Measurements from ENCODE around the gene CNTFR. TPM values are rescaled to one million over a fixed set of nuclear protein-coding genes. Genes with fewer than 3 reads are reported as not detected.

Gene CNTFR
- total and polyA plus RNA-seq, 2 of the 8 experiments (the other 6 are each of a cell fraction or from before 2014, with no cell fraction given), result 1.2 to 4.2 TPM

GRCh38 chr9:34600908-34601307 lies 11.4 kb upstream of the CNTFR start:
- DNase-seq (ENCODE audit: low read depth in 1 of 2, low spot score in 2 of 2), result no peak
- Histone ChIP-seq H2BK5ac (ENCODE audit: low read depth, low read length) (no peak overlapping the region), H4K8ac (ENCODE audit: extremely low read depth, insufficient read depth, low read length) (no peak overlapping the region), H3K23ac (ENCODE audit: insufficient read length) (no peak overlapping the region), H2BK20ac (ENCODE audit: low read length) (no peak overlapping the region), H3K18ac (ENCODE audit: extremely low read depth, low read length) (no peak overlapping the region), H3K27ac (ENCODE audit: low read depth, low read length) (no peak overlapping the region), H3K9ac (replicated peaks in 1 of 4; ENCODE audit: extremely low read depth in 1 of 4, low read depth in 3 of 4, low read length in 3 of 4) (no peak overlapping the region), H3K4me1 (replicated peaks in 1 of 4; ENCODE audit: control insufficient read depth in 3 of 4, insufficient read depth in 4 of 4, low read length in 3 of 4) (peaks cover 0 to 5% (median 2%) of the 10 kb centered on the region in 4 experiments; a peak in 2 of 7 replicates), H3K4ac (replicated peaks; ENCODE audit: insufficient read length, low read depth, low read length) (no peak overlapping the region), H3K79me1 (ENCODE audit: low read depth, low read length) (no peaks in the 10 kb centered on the region), H3K23me2 (ENCODE audit: low read depth, low read length) (no peaks in the 10 kb centered on the region), H4K5ac (ENCODE audit: insufficient read length, low read depth, low read length) (no peak overlapping the region), H3K56ac (replicated peaks; ENCODE audit: insufficient read length, low read depth, low read length) (no peak overlapping the region), H2AK5ac (ENCODE audit: low read depth, low read length) (no peak overlapping the region), H2BK15ac (ENCODE audit: low read length) (no peak overlapping the region), H3K14ac (ENCODE audit: insufficient read length) (no peak overlapping the region), H2AFZ (ENCODE audit: low read length) (no peak overlapping the region), H3K9me3 (ENCODE audit: insufficient read depth in 2 of 2, low read depth in 1 of 2, low read length in 1 of 2) (no peaks in the 10 kb centered on the region), H2BK12ac (ENCODE audit: low read depth, low read length) (peak overlapping the region; percentile 50; the same call in 1 of the 2 replicates), H3K79me2 (ENCODE audit: control insufficient read depth in 1 of 2, insufficient read depth in 2 of 2, low read length in 2 of 2) (no peaks in the 10 kb centered on the region), H3K36me3 (ENCODE audit: control insufficient read depth in 2 of 4, insufficient read depth in 4 of 4, low read length in 3 of 4) (no peaks in the 10 kb centered on the region), H4K20me1 (replicated peaks in 1 of 2; ENCODE audit: control insufficient read depth in 1 of 2, insufficient read depth in 2 of 2, low read length in 2 of 2) (no peaks in the 10 kb centered on the region), H2BK120ac (replicated peaks; ENCODE audit: low read depth, low read length) (no peak overlapping the region), H3K4me2 (ENCODE audit: insufficient read depth in 1 of 2, low read depth in 2 of 2, low read length in 2 of 2) (no peak overlapping the region), H4K91ac (replicated peaks; ENCODE audit: insufficient read length, low read length) (no peak overlapping the region), H3K4me3 (ENCODE audit: extremely low read depth in 1 of 4, insufficient read depth in 2 of 4, low read depth in 3 of 4, low read length in 4 of 4) (no peak overlapping the region), H3K27me3 (replicated peaks in 1 of 4; ENCODE audit: control insufficient read depth in 3 of 4, extremely low read depth in 1 of 4, insufficient read depth in 3 of 4, low read length in 3 of 4) (no peaks in the 10 kb centered on the region; a peak in 2 of 7 replicates)
- ChIA-PET POLR2A (ENCODE audit: partially characterized antibody) (interaction anchor here (0.7 kb wide), 1 partner anchor 35 kb away, joined by 3 read pairs; no protein-coding TSS in a partner anchor), CTCF (ENCODE audit: partially characterized antibody) (interaction anchor here (0.7 to 11.5 kb wide), 8 partner anchors 9 to 157 kb away, joined by 3 to 214 read pairs (median 10); partner anchors contain the start of gene CNTFR)
- FAIRE-seq, result no peak
- TF ChIP-seq CHD2 (IDR thresholded peaks at IDR 0.05; ENCODE audit: low read length), result no peak
- no peak for TF ChIP-seq TAF1 (IDR thresholded peaks at IDR 0.05; ENCODE audit: low read depth, low read length)
- no peak for TF ChIP-seq MAFK (IDR thresholded peaks at IDR 0.05; ENCODE audit: low read depth, low read length)
- no peak for TF ChIP-seq TAF7 (optimal IDR thresholded peaks at IDR 0.05; ENCODE audit: borderline replicate concordance, low read depth, low read length)
- WGBS, 2 experiments (ENCODE audit: extremely low coverage in 1 of 2, insufficient coverage in 1 of 2, insufficient read length in 1 of 2, insufficient replicate concordance in 2 of 2, low coverage in 1 of 2, low lambda C conversion rate in 2 of 2, missing lambda C conversion rate in 1 of 2), result 82% methylated on average over 1 of the region's 1 CpG; no CpG with 5 or more reads in 1 of the 2 experiments

Measured in H1 (cell line).